H9 (cell line): ENCODE measurements around the gene SPTBN1. TPM values are rescaled to one million over a fixed set of nuclear protein-coding genes. Genes with fewer than 3 reads are reported as not detected.

ENCODE experiments used
- DNase-seq: peaks from one replicate; pipeline ENCODE4 v3.0.0-alpha.2; 2017
- H2AFZ ChIP-seq: one replicate; pipeline ENCODE4 v1.6.1; 2013; ENCODE audit warnings: mild to moderate bottlenecking, low read length, control low read depth, moderate library complexity
- H2AK5ac ChIP-seq: 2 replicates; pipeline ENCODE4 v1.6.1; 2013; ENCODE audit warnings: low read length, control low read depth, mixed read lengths; ENCODE audit not compliant: insufficient read length
- H2BK120ac ChIP-seq: one replicate; pipeline ENCODE4 v1.6.1; 2013; ENCODE audit warnings: low read depth, mild to moderate bottlenecking, low read length, control low read depth, inconsistent platforms; ENCODE audit not compliant: poor library complexity, severe bottlenecking
- H2BK12ac ChIP-seq: 2 replicates; pipeline ENCODE4 v1.6.1; 2013; ENCODE audit warnings: low read length, control low read depth, mixed read lengths, low read depth; ENCODE audit not compliant: insufficient read length
- H2BK15ac ChIP-seq: 2 replicates; pipeline ENCODE4 v1.6.1; 2013; ENCODE audit warnings: low read depth, low read length, control low read depth
- H2BK20ac ChIP-seq: one replicate; pipeline ENCODE4 v1.6.1; 2013; ENCODE audit warnings: low read depth, mild to moderate bottlenecking, low read length, control low read depth, inconsistent platforms; ENCODE audit not compliant: poor library complexity, severe bottlenecking
- H2BK5ac ChIP-seq: 2 replicates; pipeline ENCODE4 v1.6.1; 2013; ENCODE audit warnings: low read length, control low read depth, mixed read lengths; ENCODE audit not compliant: insufficient read length
- H3K14ac ChIP-seq: 2 replicates; pipeline ENCODE4 v1.6.1; 2013; ENCODE audit warnings: low read length, control low read depth; ENCODE audit not compliant: insufficient read depth
- H3K18ac ChIP-seq: 2 replicates; pipeline ENCODE4 v1.6.1; 2013; ENCODE audit warnings: low read depth, mild to moderate bottlenecking, mixed read lengths, low read length, control low read depth; ENCODE audit not compliant: insufficient read length
- H3K23ac ChIP-seq: 2 replicates; pipeline ENCODE4 v1.6.1; 2013; ENCODE audit warnings: low read length, control low read depth, mixed read lengths, low read depth; ENCODE audit not compliant: insufficient read length
- H3K23me2 ChIP-seq: 2 replicates; pipeline ENCODE4 v1.6.1; 2013; ENCODE audit warnings: low read depth, mild to moderate bottlenecking, mixed read lengths, low read length, control low read depth; ENCODE audit not compliant: insufficient read length, poor library complexity, severe bottlenecking
- H3K27ac ChIP-seq: 2 replicates; pipeline ENCODE4 v1.5.1; 2013; ENCODE audit warnings: low read length, control low read depth, mixed read lengths, low read depth; ENCODE audit not compliant: insufficient read length
- H3K27me3 ChIP-seq: 2 replicates; pipeline ENCODE4 v1.6.1; 2013; ENCODE audit warnings: low read length, control low read depth, inconsistent platforms; ENCODE audit not compliant: insufficient read depth
- H3K4ac ChIP-seq: 2 replicates; pipeline ENCODE4 v1.6.1; 2013; ENCODE audit warnings: low read depth, mild to moderate bottlenecking, control low read depth, inconsistent platforms, low read length, moderate library complexity
- H3K4me1 ChIP-seq: 2 replicates; pipeline ENCODE4 v1.6.1; 2013; ENCODE audit warnings: low read length, control low read depth, inconsistent platforms; ENCODE audit not compliant: insufficient read depth
- H3K4me2 ChIP-seq: 2 replicates; pipeline ENCODE4 v1.6.1; 2013; ENCODE audit warnings: low read length, control low read depth, mixed read lengths; ENCODE audit not compliant: insufficient read length, insufficient read depth
- H3K56ac ChIP-seq: 2 replicates; pipeline ENCODE4 v1.6.1; 2013; ENCODE audit warnings: low read depth, mild to moderate bottlenecking, mixed read lengths, low read length, control low read depth; ENCODE audit not compliant: insufficient read length
- H3K79me1 ChIP-seq: 2 replicates; pipeline ENCODE4 v1.6.1; 2013; ENCODE audit warnings: low read depth, mild to moderate bottlenecking, moderate library complexity, low read length, control low read depth, inconsistent platforms; ENCODE audit not compliant: insufficient read depth, poor library complexity, severe bottlenecking
- H3K79me2 ChIP-seq: 2 replicates; pipeline ENCODE4 v1.6.1; 2013; ENCODE audit warnings: low read length, control low read depth, inconsistent platforms; ENCODE audit not compliant: insufficient read depth
- H3K9ac ChIP-seq: 2 replicates; pipeline ENCODE4 v1.6.1; 2013; ENCODE audit warnings: low read length, control low read depth, mixed read lengths; ENCODE audit not compliant: insufficient read length; ENCODE audit errors: extremely low read depth
- H3K9me3 ChIP-seq: one replicate; pipeline ENCODE4 v1.6.1; 2013; ENCODE audit warnings: low read depth, low read length, inconsistent platforms; ENCODE audit not compliant: control insufficient read depth
- H3T11ph ChIP-seq: one replicate; pipeline ENCODE4 v1.6.1; 2013; ENCODE audit warnings: mild to moderate bottlenecking, low read length, control low read depth, inconsistent platforms
- H4K20me1 ChIP-seq: one replicate; pipeline ENCODE4 v1.6.1; 2013; ENCODE audit not compliant: control insufficient read depth, insufficient read length, insufficient read depth
- H4K5ac ChIP-seq: 2 replicates; pipeline ENCODE4 v1.6.1; 2013; ENCODE audit warnings: low read depth, mild to moderate bottlenecking, mixed read lengths, low read length, control low read depth; ENCODE audit not compliant: insufficient read length
- H4K8ac ChIP-seq: replicated peaks from 2 replicates; pipeline ENCODE4 v1.6.1; 2013; ENCODE audit warnings: low read length, control low read depth, mixed read lengths, low read depth; ENCODE audit not compliant: insufficient read length
- H4K91ac ChIP-seq: 2 replicates; pipeline ENCODE4 v1.6.1; 2013; ENCODE audit warnings: low read depth, mild to moderate bottlenecking, moderate library complexity, mixed read lengths, low read length, control low read depth; ENCODE audit not compliant: insufficient read length
- H3K27ac Mint-ChIP-seq, 3 experiments: 2 replicates in 2 of 3; 3 replicates in 1 of 3; pipeline ENCODE4 v1.8.0; 2020 to 2021; ENCODE audit warnings: mixed read lengths in 3 of 3, mild to moderate bottlenecking in 1 of 3, moderate library complexity in 1 of 3
- H3K27me3 Mint-ChIP-seq: 2 replicates; pipeline ENCODE4 v1.8.0; 2021; ENCODE audit warnings: low read depth, mild to moderate bottlenecking, moderate library complexity, mixed read lengths
- H3K36me3 Mint-ChIP-seq, 3 experiments: 2 replicates in 2 of 3; 3 replicates in 1 of 3; pipeline ENCODE4 v1.8.0; 2020 to 2021; ENCODE audit warnings: low read depth in 3 of 3, mixed read lengths in 3 of 3; ENCODE audit not compliant: insufficient read depth in 1 of 3
- H3K4me1 Mint-ChIP-seq, 2 experiments: 2 replicates each; pipeline ENCODE4 v1.8.0; 2020; ENCODE audit warnings: mixed read lengths in 2 of 2
- H3K4me3 Mint-ChIP-seq, 2 experiments: 2 replicates in 1 of 2; 3 replicates in 1 of 2; pipeline ENCODE4 v1.8.0; 2020 to 2021; ENCODE audit warnings: mild to moderate bottlenecking in 2 of 2, mixed read lengths in 2 of 2, moderate library complexity in 1 of 2
- H3K9me3 Mint-ChIP-seq, 2 experiments: 2 replicates in 1 of 2; 3 replicates in 1 of 2; pipeline ENCODE4 v1.8.0; 2020; ENCODE audit warnings: mild to moderate bottlenecking in 2 of 2, mixed read lengths in 2 of 2, moderate library complexity in 1 of 2
- CTCF ChIP-seq: fragments of 200-600 bp; sonication (generic); conservative IDR thresholded peaks from 3 replicates; pipeline ENCODE4 v1.8.0; 2021; ENCODE audit warnings: antibody characterized with exemption, mild to moderate bottlenecking
- WGBS: extraction: QIAGEN DNeasy Blood & Tissue Kit; methylation state at CpG from one replicate; pipeline ENCODE4 v1.1.7; 2013; ENCODE audit warnings: missing lambda C conversion rate, low lambda C conversion rate, mixed read lengths; ENCODE audit not compliant: insufficient read length; ENCODE audit errors: extremely low coverage; 5-methylcytosine and 5-hydroxymethylcytosine counted together
- total RNA-seq: library from RNA; stranded (reverse); gene quantifications from 2 replicates; pipeline ENCODE4 v1.2.1, GENCODE V29; 2021

SPTBN1 gene
- total RNA-seq, 1 experiment from 2014 or later: 164 TPM

- no peak overlapping the region for H2BK5ac ChIP-seq
- no peak overlapping the region for H2AFZ ChIP-seq
- no peak overlapping the region for H2AK5ac ChIP-seq
- H4K8ac ChIP-seq: no peak overlapping the region
- H3K4ac ChIP-seq: no peak overlapping the region
- no peak overlapping the region for H4K91ac ChIP-seq
- Mint-ChIP-seq H3K27me3 (no peaks in the 10 kb centered on the region), H3K4me3 (no peak overlapping the region), H3K27ac (no peak overlapping the region), H3K36me3 (no peaks in the 10 kb centered on the region), H3K4me1 (peaks cover 7 to 18% of the 10 kb centered on the region in 2 experiments), H3K9me3 (no peaks in the 10 kb centered on the region)
- no peak overlapping the region for H2BK15ac ChIP-seq
- no peak overlapping the region for H2BK120ac ChIP-seq
- H3K9me3 ChIP-seq: no peaks in the 10 kb centered on the region
- no peak overlapping the region for H2BK12ac ChIP-seq
- H3K79me2 ChIP-seq: no peaks in the 10 kb centered on the region
- H3K56ac ChIP-seq: no peak overlapping the region
- no peaks in the 10 kb centered on the region; the same call in 1 of the 2 replicates for H3K4me1 ChIP-seq
- H3K27ac ChIP-seq: no peak overlapping the region
- H2BK20ac ChIP-seq: no peak overlapping the region
- H3K27me3 ChIP-seq: no peaks in the 10 kb centered on the region
- H3K79me1 ChIP-seq: no peaks in the 10 kb centered on the region
- no peak for DNase-seq
- H3K23me2 ChIP-seq: no peaks in the 10 kb centered on the region
- H3T11ph ChIP-seq: no peak overlapping the region
- H4K5ac ChIP-seq: no peak overlapping the region
- H4K20me1 ChIP-seq: no peaks in the 10 kb centered on the region
- no peak overlapping the region for H3K4me2 ChIP-seq
- no peak overlapping the region for H3K18ac ChIP-seq
- H3K9ac ChIP-seq: no peak overlapping the region
- no peak; the same call in 2 of the 3 replicates for TF ChIP-seq CTCF
- no peak overlapping the region for H3K23ac ChIP-seq
- no CpG with 5 or more reads among the region's 2 CpGs for WGBS
- no peak overlapping the region; the same call in 1 of the 2 replicates for H3K14ac ChIP-seq
These were observed 54.8 kb downstream of the SPTBN1 start for GRCh38 chr2:54510916-54511315.
